ENCODE measurements around the gene C2orf69. TPM values are rescaled to one million over a fixed set of nuclear protein-coding genes. Genes with fewer than 3 reads are reported as not detected.

Gene C2orf69
- total RNA-seq, 1 donor: 20.3 TPM

DNA sequence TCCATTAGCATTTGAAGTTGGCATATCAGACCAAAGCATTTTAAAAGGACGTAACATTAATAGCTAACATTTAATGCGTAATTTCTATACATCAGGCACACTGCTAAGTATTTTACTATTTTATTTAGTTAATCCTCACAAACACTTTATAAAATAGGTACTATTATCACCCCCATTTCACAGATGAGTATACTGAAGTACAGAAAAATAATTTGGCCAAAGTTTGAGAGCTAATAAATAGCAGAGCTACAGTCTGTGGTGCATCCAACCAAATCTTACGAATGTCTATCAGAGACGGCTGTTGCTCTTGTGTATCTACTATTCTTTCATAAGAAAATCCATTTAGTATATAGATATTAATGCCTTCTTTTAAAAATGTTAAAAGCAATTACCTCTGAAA lies 32.3 kb downstream of the C2orf69 start:
- TF ChIP-seq, protein P1, sequence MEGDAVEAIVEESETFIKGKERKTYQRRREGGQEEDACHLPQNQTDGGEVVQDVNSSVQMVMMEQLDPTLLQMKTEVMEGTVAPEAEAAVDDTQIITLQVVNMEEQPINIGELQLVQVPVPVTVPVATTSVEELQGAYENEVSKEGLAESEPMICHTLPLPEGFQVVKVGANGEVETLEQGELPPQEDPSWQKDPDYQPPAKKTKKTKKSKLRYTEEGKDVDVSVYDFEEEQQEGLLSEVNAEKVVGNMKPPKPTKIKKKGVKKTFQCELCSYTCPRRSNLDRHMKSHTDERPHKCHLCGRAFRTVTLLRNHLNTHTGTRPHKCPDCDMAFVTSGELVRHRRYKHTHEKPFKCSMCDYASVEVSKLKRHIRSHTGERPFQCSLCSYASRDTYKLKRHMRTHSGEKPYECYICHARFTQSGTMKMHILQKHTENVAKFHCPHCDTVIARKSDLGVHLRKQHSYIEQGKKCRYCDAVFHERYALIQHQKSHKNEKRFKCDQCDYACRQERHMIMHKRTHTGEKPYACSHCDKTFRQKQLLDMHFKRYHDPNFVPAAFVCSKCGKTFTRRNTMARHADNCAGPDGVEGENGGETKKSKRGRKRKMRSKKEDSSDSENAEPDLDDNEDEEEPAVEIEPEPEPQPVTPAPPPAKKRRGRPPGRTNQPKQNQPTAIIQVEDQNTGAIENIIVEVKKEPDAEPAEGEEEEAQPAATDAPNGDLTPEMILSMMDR (IDR thresholded peaks at IDR 0.05; ENCODE audit: extremely low read depth, low read depth, low read length): no peak

DNA sequence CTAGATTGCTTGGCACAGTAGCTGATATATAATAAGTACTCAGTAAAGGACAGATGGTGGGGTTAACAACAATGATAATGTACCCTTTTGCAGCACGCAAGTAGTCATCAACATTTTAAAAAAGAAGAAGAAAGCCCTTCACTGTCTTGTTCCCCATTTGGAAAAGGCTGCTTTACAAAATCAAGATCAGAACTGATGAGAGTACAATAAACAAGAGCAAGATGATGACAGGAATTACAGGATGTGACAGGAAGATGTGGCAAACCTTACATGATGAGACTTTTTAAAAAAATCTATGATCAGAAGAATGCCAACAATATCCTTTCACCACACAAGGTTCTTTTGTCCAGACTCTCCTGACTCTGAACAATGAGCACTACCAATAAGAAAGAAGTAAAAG lies 35.1 kb downstream of the C2orf69 start:
- Histone ChIP-seq H3K36me3 (ENCODE audit: insufficient read depth, low read length) (peaks cover 35% of the 10 kb centered on the region), H3K79me2 (ENCODE audit: insufficient read depth, low read length) (peaks cover 32% of the 10 kb centered on the region), H3K4me3 (ENCODE audit: insufficient read depth, low read length) (no peak overlapping the region), H3K4me1 (ENCODE audit: insufficient read depth, low read length) (peaks cover 13% of the 10 kb centered on the region), H2AFZ (ENCODE audit: low read length) (no peak overlapping the region), H3K9me3 (ENCODE audit: low read depth, low read length) (no peaks in the 10 kb centered on the region), H3K27ac (ENCODE audit: low read depth, low read length) (no peak overlapping the region), H3K27me3 (ENCODE audit: insufficient read depth, low read length) (no peaks in the 10 kb centered on the region), H4K20me1 (ENCODE audit: insufficient read depth, low read length) (peaks cover 3% of the 10 kb centered on the region), H3K4me2 (ENCODE audit: insufficient read depth, low read length) (no peak overlapping the region)
- no peak for DNase-seq (ENCODE audit: insufficient read length, low spot score, missing footprints)
- TF ChIP-seq, protein P1 (IDR thresholded peaks at IDR 0.05; ENCODE audit: extremely low read depth, low read depth, low read length): no peak

More for the DNA sequence above, 32.3 kb downstream of the C2orf69 start:
- DNase-seq (ENCODE audit: insufficient read length, low spot score, missing footprints): no peak
- H3K36me3 ChIP-seq (ENCODE audit: insufficient read depth, low read length): peaks cover 39% of the 10 kb centered on the region
- no peaks in the 10 kb centered on the region for H3K27me3 ChIP-seq (ENCODE audit: insufficient read depth, low read length)
- H3K79me2 ChIP-seq (ENCODE audit: insufficient read depth, low read length): peaks cover 15% of the 10 kb centered on the region
- H3K4me2 ChIP-seq (ENCODE audit: insufficient read depth, low read length): no peak overlapping the region
- H3K4me1 ChIP-seq (ENCODE audit: insufficient read depth, low read length): peaks cover 13% of the 10 kb centered on the region
- no peaks in the 10 kb centered on the region for H3K9me3 ChIP-seq (ENCODE audit: low read depth, low read length)
- no peak overlapping the region for H2AFZ ChIP-seq (ENCODE audit: low read length)
- no peaks in the 10 kb centered on the region for H4K20me1 ChIP-seq (ENCODE audit: insufficient read depth, low read length)
- no peak overlapping the region for H3K4me3 ChIP-seq (ENCODE audit: insufficient read depth, low read length)
- no peak overlapping the region for H3K27ac ChIP-seq (ENCODE audit: low read depth, low read length)

DNA sequence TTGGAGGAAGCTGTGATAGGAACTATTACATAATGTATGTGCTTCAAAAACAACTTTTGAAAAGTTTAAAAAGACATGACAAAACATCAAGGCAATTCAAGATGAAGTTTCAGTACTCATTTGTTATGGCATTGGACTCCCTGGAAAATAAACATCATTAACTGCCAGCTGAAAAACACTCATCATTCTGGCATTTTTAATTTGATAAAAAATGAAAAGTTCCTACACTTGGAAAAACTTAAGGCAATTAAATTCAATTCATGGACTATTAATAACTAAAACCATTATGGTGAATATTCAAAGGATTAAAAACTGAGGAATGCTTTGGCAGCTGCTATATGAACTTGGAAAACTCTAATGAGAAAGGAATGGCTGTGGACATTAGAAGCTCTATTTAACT lies 35.7 kb downstream of the C2orf69 start:
- Histone ChIP-seq H3K4me3 (ENCODE audit: insufficient read depth, low read length) (no peak overlapping the region), H3K27ac (ENCODE audit: low read depth, low read length) (peak overlapping the region; percentile 11), H2AFZ (ENCODE audit: low read length) (no peak overlapping the region), H3K4me2 (ENCODE audit: insufficient read depth, low read length) (no peak overlapping the region), H4K20me1 (ENCODE audit: insufficient read depth, low read length) (peaks cover 3% of the 10 kb centered on the region), H3K9me3 (ENCODE audit: low read depth, low read length) (no peaks in the 10 kb centered on the region), H3K79me2 (ENCODE audit: insufficient read depth, low read length) (peaks cover 35% of the 10 kb centered on the region), H3K4me1 (ENCODE audit: insufficient read depth, low read length) (peaks cover 13% of the 10 kb centered on the region), H3K27me3 (ENCODE audit: insufficient read depth, low read length) (no peaks in the 10 kb centered on the region), H3K36me3 (ENCODE audit: insufficient read depth, low read length) (peaks cover 35% of the 10 kb centered on the region)
- TF ChIP-seq, protein P1 (IDR thresholded peaks at IDR 0.05; ENCODE audit: extremely low read depth, low read depth, low read length): no peak
- DNase-seq (ENCODE audit: insufficient read length, low spot score, missing footprints): peak; percentile 46

DNA sequence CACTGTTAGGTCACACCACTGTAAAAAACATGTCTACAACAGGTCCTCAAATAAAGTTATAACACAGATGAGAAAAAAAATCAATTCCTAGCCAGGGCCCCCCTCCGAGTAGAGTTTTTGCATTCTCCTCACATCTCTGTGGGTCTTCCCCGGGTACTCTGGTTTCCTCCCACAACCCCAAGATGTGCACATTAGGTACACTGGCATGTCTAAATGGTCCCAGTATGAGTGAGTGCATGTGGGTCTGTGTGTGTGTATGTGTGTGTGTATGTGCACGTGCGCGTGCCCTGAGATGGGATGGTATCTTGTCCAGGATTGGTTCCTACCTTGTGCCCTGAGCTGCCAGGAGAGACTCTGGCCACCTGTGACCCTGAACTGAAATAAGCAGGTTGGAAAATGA lies 39.3 kb downstream of the C2orf69 start:
- Histone ChIP-seq H3K4me1 (ENCODE audit: insufficient read depth, low read length) (peaks cover 21% of the 10 kb centered on the region), H3K36me3 (ENCODE audit: insufficient read depth, low read length) (peaks cover 14% of the 10 kb centered on the region), H3K9me3 (ENCODE audit: low read depth, low read length) (no peaks in the 10 kb centered on the region), H3K4me2 (ENCODE audit: insufficient read depth, low read length) (no peak overlapping the region), H3K27me3 (ENCODE audit: insufficient read depth, low read length) (no peaks in the 10 kb centered on the region), H4K20me1 (ENCODE audit: insufficient read depth, low read length) (peaks cover 3% of the 10 kb centered on the region), H3K79me2 (ENCODE audit: insufficient read depth, low read length) (peaks cover 59% of the 10 kb centered on the region), H3K4me3 (ENCODE audit: insufficient read depth, low read length) (no peak overlapping the region), H2AFZ (ENCODE audit: low read length) (no peak overlapping the region), H3K27ac (ENCODE audit: low read depth, low read length) (no peak overlapping the region)
- TF ChIP-seq, protein P1 (IDR thresholded peaks at IDR 0.05; ENCODE audit: extremely low read depth, low read depth, low read length): no peak
- no peak for DNase-seq (ENCODE audit: insufficient read length, low spot score, missing footprints)
